Measurements from ENCODE around the gene EIF4G3.

Gene EIF4G3

GRCh38 chr1:21124846-21125245, 51.9 kb downstream of the EIF4G3 start:
- no peak for TF ChIP-seq CTCF (IDR thresholded peaks at IDR 0.05; ENCODE audit: low read depth, low read length, missing control alignments)
- Histone ChIP-seq H3K27ac (no peak overlapping the region), H3K4me3 (ENCODE audit: low read depth, low read length) (no peak overlapping the region), H3K36me3 (replicated peaks) (no peaks in the 10 kb centered on the region), H3K27me3 (replicated peaks) (no peaks in the 10 kb centered on the region)
- in situ Hi-C loops (cut with HindIII; ENCODE audit: low pct_ligation_motif_present, low sequenced_read_pairs) = no loop called here
- no peak for DNase-seq

GRCh38 chr1:21123287-21123948, 53.3 kb downstream of the EIF4G3 start:
- H3K4me3 ChIP-seq (ENCODE audit: low read depth, low read length) = no peak overlapping the region
- TF ChIP-seq CTCF (IDR thresholded peaks at IDR 0.05; ENCODE audit: low read depth, low read length, missing control alignments) = no peak
- no peak for DNase-seq
- no peaks in the 10 kb centered on the region for H3K36me3 ChIP-seq (replicated peaks)
- in situ Hi-C loops (cut with HindIII; ENCODE audit: low pct_ligation_motif_present, low sequenced_read_pairs) = no loop called here
- no peaks in the 10 kb centered on the region for H3K27me3 ChIP-seq (replicated peaks)
- H3K27ac ChIP-seq = no peak overlapping the region

DNA sequence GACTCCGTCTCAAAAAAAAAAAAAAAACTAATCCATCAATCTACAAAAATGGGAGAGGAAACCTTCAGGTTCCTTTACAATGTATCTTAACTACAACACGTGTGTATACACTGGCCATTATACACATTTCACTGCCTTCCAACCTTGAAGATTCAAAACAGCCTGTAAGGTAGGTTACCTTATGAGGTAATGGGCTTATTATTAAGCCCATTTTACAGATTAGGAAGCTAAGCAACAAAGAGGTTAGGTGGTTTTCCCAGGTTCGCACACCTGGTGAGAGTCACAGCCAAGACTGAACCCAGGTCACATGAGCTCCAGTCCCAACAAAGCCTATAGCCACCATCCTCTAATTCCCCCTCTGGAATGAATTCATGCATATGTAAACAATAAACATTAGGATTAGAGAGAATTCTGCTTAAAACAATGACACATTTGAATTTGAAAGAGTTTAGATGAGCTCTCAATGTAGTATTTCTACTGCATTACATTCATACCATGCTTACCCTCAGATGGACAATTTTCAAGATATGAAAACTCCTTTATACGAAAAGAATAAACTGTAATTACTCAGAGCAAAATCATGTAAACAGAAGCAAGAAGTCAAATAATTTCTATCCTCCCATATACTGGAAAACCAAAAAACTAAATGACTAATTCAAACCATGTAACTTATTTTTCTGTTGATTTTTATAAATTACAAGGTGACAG, 54.8 kb downstream of the EIF4G3 start:
- Histone ChIP-seq H3K36me3 (replicated peaks) (no peaks in the 10 kb centered on the region), H3K4me3 (ENCODE audit: low read depth, low read length) (no peak overlapping the region), H3K27ac (no peak overlapping the region), H3K27me3 (replicated peaks) (no peaks in the 10 kb centered on the region)
- in situ Hi-C loops (cut with HindIII; ENCODE audit: low pct_ligation_motif_present, low sequenced_read_pairs) = no loop called here
- no peak for TF ChIP-seq CTCF (IDR thresholded peaks at IDR 0.05; ENCODE audit: low read depth, low read length, missing control alignments)
- DNase-seq = no peak

GRCh38 chr1:21118167-21118566, 58.5 kb downstream of the EIF4G3 start:
- TF ChIP-seq CTCF (IDR thresholded peaks at IDR 0.05; ENCODE audit: low read depth, low read length, missing control alignments) = no peak
- H3K4me3 ChIP-seq (ENCODE audit: low read depth, low read length) = no peak overlapping the region
- no peak for DNase-seq
- no peaks in the 10 kb centered on the region for H3K36me3 ChIP-seq (replicated peaks)
- in situ Hi-C loops (cut with HindIII; ENCODE audit: low pct_ligation_motif_present, low sequenced_read_pairs) = no loop called here
- no peaks in the 10 kb centered on the region for H3K27me3 ChIP-seq (replicated peaks)
- no peak overlapping the region for H3K27ac ChIP-seq

DNA sequence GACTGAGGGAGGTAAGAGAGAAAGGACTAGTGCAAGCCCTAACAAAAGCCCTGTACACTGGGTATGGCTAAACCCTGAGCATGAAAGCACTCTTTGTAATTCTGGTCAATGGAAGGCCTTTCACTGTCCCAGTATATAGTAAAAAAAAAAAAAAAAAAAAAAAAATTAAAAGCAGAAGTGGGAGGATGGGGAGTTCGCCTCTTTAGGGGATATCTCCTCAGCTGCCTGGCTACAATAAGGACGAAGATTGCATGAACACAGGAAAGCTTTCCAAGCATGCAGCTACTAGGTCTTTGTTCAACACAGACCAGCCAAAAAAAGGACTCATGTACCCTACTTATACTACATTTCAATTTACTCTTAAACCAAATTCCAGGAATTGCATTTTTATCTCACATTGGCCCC, 59.1 kb downstream of the EIF4G3 start:
- DNase-seq = no peak
- in situ Hi-C loops (cut with HindIII; ENCODE audit: low pct_ligation_motif_present, low sequenced_read_pairs) = no loop called here
- no peak for TF ChIP-seq CTCF (IDR thresholded peaks at IDR 0.05; ENCODE audit: low read depth, low read length, missing control alignments)

More for the DNA sequence above, 59.1 kb downstream of the EIF4G3 start:
- no peaks in the 10 kb centered on the region for H3K36me3 ChIP-seq (replicated peaks)
- H3K27ac ChIP-seq = no peak overlapping the region
- no peaks in the 10 kb centered on the region for H3K27me3 ChIP-seq (replicated peaks)
- no peak overlapping the region for H3K4me3 ChIP-seq (ENCODE audit: low read depth, low read length)

Measured in brain microvascular endothelial cell (primary cell).